Prostate gland (tissue), 2 donors: ENCODE measurements around the gene UST. TPM values are rescaled to one million over a fixed set of nuclear protein-coding genes. Genes with fewer than 3 reads are reported as not detected.

Experiments used
- DNase-seq: peaks from one replicate; pipeline ENCODE4 v3.0.0-alpha.2; 2019; ENCODE audit warnings: low spot score
- H3K27ac ChIP-seq, 2 donors: fragments of 200-600 bp; sonication (generic); 2 replicates each; pipeline ENCODE4 v1.5.1; 2017 to 2019
- H3K27me3 ChIP-seq: fragments of 200-600 bp; sonication (generic); replicated peaks from 2 replicates; pipeline ENCODE4 v1.5.1; 2019; ENCODE audit not compliant: insufficient read depth
- H3K36me3 ChIP-seq, 2 donors: fragments of 200-600 bp; sonication (generic); 1 replicate in 1 of 2; 2 replicates in 1 of 2; pipeline versions ENCODE4 v1.5.1 to v1.8.1; 2017 to 2019
- H3K4me1 ChIP-seq: fragments of 200-600 bp; sonication (generic); replicated peaks from 2 replicates; pipeline ENCODE4 v1.5.1; 2019
- H3K4me3 ChIP-seq, 2 donors: fragments of 200-600 bp; sonication (generic); 2 replicates each; pipeline ENCODE4 v1.5.1; 2017 to 2019
- H3K9me3 ChIP-seq: fragments of 200-600 bp; sonication (generic); 2 replicates; pipeline ENCODE4 v1.5.1; 2017
- CTCF ChIP-seq, 4 experiments: fragments of 200-600 bp in 2 of 4; fragments of 450-650 bp in 2 of 4; sonication (generic) in 2 of 4; IDR thresholded peaks; 1 replicate in 3 of 4; 2 replicates in 1 of 4; pipeline ENCODE4 v1.5.1; 2016 to 2019; ENCODE audit warnings: antibody characterized with exemption in 4 of 4, mild to moderate bottlenecking in 2 of 4, moderate library complexity in 2 of 4
- POLR2A ChIP-seq: fragments of 450-650 bp; IDR thresholded peaks from one replicate; pipeline ENCODE4 v1.6.1; 2016; ENCODE audit warnings: antibody characterized with exemption, mild to moderate bottlenecking
- POLR2AphosphoS5 ChIP-seq: sonication (generic); formaldehyde crosslinking; IDR thresholded peaks from one replicate; pipeline ENCODE4 v1.6.1; 2017; ENCODE audit warnings: antibody characterized with exemption
- WGBS: methylation state at CpG from one replicate; pipeline ENCODE4 v1.1.5; 2018; 5-methylcytosine and 5-hydroxymethylcytosine counted together
- intact Hi-C: fragments of 100-400 bp; cut with DNase I; formaldehyde crosslinking; loops from one replicate; pipeline ENCODE4 v1.14.2; 2022
- total RNA-seq, 2 donors: library from RNA; depleted of rRNA; stranded (reverse); fragments of >200 nt; gene quantifications; one replicate each; pipeline ENCODE4 v1.1.0, GENCODE V29; 2016

Gene UST
- total RNA-seq, 2 donors from 2014 or later: 6.6 to 12.9 TPM

- H3K4me1 ChIP-seq: peaks cover 9% of the 10 kb centered on the region
- H3K27me3 ChIP-seq: no peaks in the 10 kb centered on the region
- no peak overlapping the region for H3K4me3 ChIP-seq
- no peaks in the 10 kb centered on the region for H3K36me3 ChIP-seq
- H3K27ac ChIP-seq: no peak overlapping the region
- intact Hi-C loops: no loop called here
- no peaks in the 10 kb centered on the region for H3K9me3 ChIP-seq
- DNase-seq: no peak
- 95% methylated on average over 5 of the region's 5 CpGs for WGBS
- TF ChIP-seq POLR2AphosphoS5: no peak
- no peak for TF ChIP-seq CTCF (IDR thresholded peaks at IDR 0.05)
- TF ChIP-seq POLR2A: no peak
These were observed 316.0 kb downstream of the UST start for GRCh38 chr6:149062653-149063348.

DNA sequence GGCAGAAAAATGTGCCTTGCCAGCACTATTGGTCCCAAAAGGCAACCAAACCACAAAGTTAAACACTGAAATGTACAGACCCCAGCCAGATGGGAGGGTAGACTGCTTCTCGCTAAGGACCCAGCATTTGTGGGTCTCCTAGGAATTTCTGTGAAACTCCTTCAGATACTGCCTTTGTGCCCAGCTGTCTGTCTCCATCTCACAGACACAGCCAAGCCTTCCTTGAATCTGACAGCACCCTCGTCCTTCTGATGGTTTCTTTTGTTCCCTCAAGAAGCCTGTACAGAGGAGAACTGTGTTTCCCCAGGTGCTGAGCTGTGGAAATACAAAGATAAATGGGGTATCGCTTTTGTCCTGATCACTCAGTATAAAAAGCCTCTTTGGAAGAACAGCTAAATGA is 316.6 kb downstream of the UST start:
- Histone ChIP-seq H3K27ac (no peak overlapping the region), H3K27me3 (no peaks in the 10 kb centered on the region), H3K4me3 (no peak overlapping the region), H3K4me1 (peaks cover 9% of the 10 kb centered on the region), H3K36me3 (no peaks in the 10 kb centered on the region), H3K9me3 (no peaks in the 10 kb centered on the region)
- DNase-seq: no peak
- TF ChIP-seq POLR2AphosphoS5 (no peak), POLR2A (no peak), CTCF (IDR thresholded peaks at IDR 0.05) (no peak)
- intact Hi-C loops: no loop called here
- 94% methylated on average over 3 of the region's 3 CpGs for WGBS

DNA sequence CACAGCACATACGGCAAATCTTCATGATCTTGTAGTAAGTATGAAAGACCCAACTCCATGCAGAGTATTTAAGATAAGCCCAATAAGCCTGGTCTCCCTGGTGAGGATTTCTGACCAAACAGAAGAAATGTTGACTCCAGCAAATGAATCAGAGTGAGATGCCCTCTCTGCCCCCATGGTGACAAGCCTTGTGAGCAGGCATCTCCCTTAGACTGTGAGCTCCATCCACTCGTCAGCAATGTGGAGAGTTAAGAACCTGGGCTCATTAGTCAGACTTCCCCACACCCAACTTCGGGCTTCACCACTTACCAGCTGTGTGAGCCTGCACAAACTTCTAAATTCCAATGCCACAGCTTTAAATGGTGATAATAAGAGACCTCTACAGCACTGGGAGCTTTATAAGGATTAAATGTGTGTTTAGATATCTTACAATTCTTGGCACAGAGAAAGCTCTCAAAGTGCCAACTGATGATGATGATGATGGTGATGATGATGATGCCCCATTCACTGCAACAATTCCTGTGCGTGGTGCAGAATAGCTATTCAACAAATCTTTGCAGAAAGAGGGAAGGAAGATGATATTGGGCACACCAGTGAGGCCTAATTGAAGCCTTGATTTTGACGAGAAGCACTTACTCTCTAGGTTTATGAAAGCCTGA is 317.3 kb downstream of the UST start:
- H3K4me3 ChIP-seq: no peak overlapping the region
- peaks cover 7% of the 10 kb centered on the region for H3K4me1 ChIP-seq
- WGBS: 88% methylated on average over 5 of the region's 5 CpGs
- no peaks in the 10 kb centered on the region for H3K9me3 ChIP-seq
- no peaks in the 10 kb centered on the region for H3K36me3 ChIP-seq
- H3K27ac ChIP-seq: no peak overlapping the region
- H3K27me3 ChIP-seq: no peaks in the 10 kb centered on the region
- intact Hi-C loops: no loop called here
- no peak for TF ChIP-seq POLR2A
- DNase-seq: no peak

DNA sequence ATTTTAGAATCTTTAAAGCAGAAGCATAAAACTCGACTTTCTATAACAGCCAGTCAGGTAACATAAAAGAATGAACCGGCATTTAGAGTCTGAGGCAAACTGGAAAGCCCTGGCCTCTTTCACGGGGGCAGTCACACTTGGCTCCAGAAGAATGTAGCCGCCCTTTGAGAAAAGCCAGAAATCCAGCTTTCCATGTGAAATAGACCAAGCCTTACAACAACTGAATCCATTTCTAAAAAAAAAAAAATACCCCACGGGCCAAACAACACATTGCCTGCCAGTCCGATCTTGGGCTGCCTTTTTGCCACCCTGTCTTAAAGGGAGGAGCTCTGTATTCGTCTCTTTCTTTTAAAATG is 317.8 kb downstream of the UST start:
- Histone ChIP-seq H3K27ac (no peak overlapping the region), H3K36me3 (no peaks in the 10 kb centered on the region), H3K4me1 (peaks cover 7% of the 10 kb centered on the region), H3K9me3 (no peaks in the 10 kb centered on the region), H3K27me3 (no peaks in the 10 kb centered on the region), H3K4me3 (no peak overlapping the region)
- intact Hi-C loops: no loop called here
- 82% methylated on average over 7 of the region's 7 CpGs for WGBS
- DNase-seq: no peak
- no peak for TF ChIP-seq POLR2AphosphoS5
- no peak for TF ChIP-seq POLR2A
- TF ChIP-seq CTCF (IDR thresholded peaks at IDR 0.05): no peak

DNA sequence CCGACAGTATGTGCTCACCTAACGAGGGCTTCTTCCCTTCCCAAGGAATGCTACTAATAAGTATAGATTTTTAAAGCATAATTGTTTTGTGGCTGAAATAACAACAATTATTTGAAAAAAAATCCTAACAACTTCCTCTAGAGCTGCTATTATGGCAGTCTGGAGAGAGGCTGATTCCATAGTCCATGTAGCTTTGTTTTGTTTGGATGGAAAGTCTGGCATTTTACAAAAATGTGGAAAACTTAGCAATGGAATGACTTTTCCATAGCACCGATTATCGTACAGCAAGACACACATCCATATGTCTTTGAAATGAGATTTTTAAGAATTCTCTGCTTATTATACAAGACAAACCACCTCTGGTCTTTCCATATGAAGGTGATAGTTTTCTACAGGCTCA is 318.3 kb downstream of the UST start:
- no peak for DNase-seq
- intact Hi-C loops: no loop called here
- Histone ChIP-seq H3K9me3 (no peaks in the 10 kb centered on the region), H3K36me3 (no peaks in the 10 kb centered on the region), H3K27ac (no peak overlapping the region), H3K27me3 (no peaks in the 10 kb centered on the region), H3K4me3 (no peak overlapping the region), H3K4me1 (peaks cover 7% of the 10 kb centered on the region)
- no peak for TF ChIP-seq CTCF (IDR thresholded peaks at IDR 0.05)
- no peak for TF ChIP-seq POLR2A
- TF ChIP-seq POLR2AphosphoS5: no peak
- WGBS: 94% methylated on average over 4 of the region's 4 CpGs
